Tibial artery (tissue), 4 donors: ENCODE measurements around the gene SH2D7.
A peak's percentile ranks its signal among the peaks of the same experiment; 100 is the strongest.
"Not testable (repeated sequence)": the region's sequence is repeated elsewhere in the genome, so short reads cannot be mapped to it uniquely, and the experiment has no call there.

ENCODE experiments used
- DNase-seq, 2 donors: peaks; one replicate each; pipeline ENCODE4 v3.0.0-alpha.2; 2019
- H3K27ac ChIP-seq, 2 donors: fragments of 200-600 bp; sonication (generic) in 1 of 2; 1 replicate in 1 of 2; 2 replicates in 1 of 2; pipeline ENCODE4 v1.5.1; 2018 to 2019; ENCODE audit warnings: mild to moderate bottlenecking in 1 of 2
- H3K27me3 ChIP-seq, 2 donors: fragments of 200-600 bp; sonication (generic) in 1 of 2; one replicate each; pipeline versions ENCODE4 v1.5.1 to v1.6.0; 2016 to 2019
- H3K36me3 ChIP-seq, 3 donors: fragments of 200-600 bp; sonication (generic) in 2 of 3; one replicate each; pipeline ENCODE4 v1.5.1; 2016 to 2019; ENCODE audit warnings: mild to moderate bottlenecking in 2 of 3
- H3K4me1 ChIP-seq, 4 donors: fragments of 200-600 bp; sonication (generic) in 2 of 4; 1 replicate in 3 of 4; 2 replicates in 1 of 4; pipeline ENCODE4 v1.5.1; 2016 to 2019
- H3K4me3 ChIP-seq, 2 donors: fragments of 200-600 bp; sonication (generic) in 1 of 2; 1 replicate in 1 of 2; 2 replicates in 1 of 2; pipeline ENCODE4 v1.5.1; 2018 to 2019; ENCODE audit warnings: mild to moderate bottlenecking in 2 of 2
- H3K9me3 ChIP-seq, 3 donors: fragments of 200-600 bp; sonication (generic) in 1 of 3; one replicate each; pipeline ENCODE4 v1.5.1; 2016 to 2019
- CTCF ChIP-seq, 2 experiments: fragments of 200-600 bp in 1 of 2; fragments of 450-650 bp in 1 of 2; IDR thresholded peaks; one replicate each; pipeline ENCODE4 v1.5.1; 2017 to 2019; ENCODE audit warnings: antibody characterized with exemption in 2 of 2, mild to moderate bottlenecking in 1 of 2, moderate library complexity in 1 of 2
- intact Hi-C: fragments of 100-400 bp; cut with DNase I; formaldehyde crosslinking; loops from one replicate; pipeline ENCODE4 v1.15.0; 2023; ENCODE audit warnings: low total_unique reads

The SH2D7 gene

GRCh38 chr15:78148392-78149067, 56.2 kb downstream of the SH2D7 start:
- DNase-seq, result no peak
- intact Hi-C loops, result loop anchor here (5.0 kb wide), 1 partner anchor 156 kb away; no protein-coding TSS in a partner anchor
- peak overlapping the region; percentile 83 to 87 for H3K27ac ChIP-seq
- TF ChIP-seq CTCF (IDR thresholded peaks at IDR 0.05), result no peak
- H3K9me3 ChIP-seq, result no peaks in the 10 kb centered on the region
- H3K4me1 ChIP-seq, result peaks cover 0 to 33% (median 16%) of the 10 kb centered on the region in 4 donors
- peak overlapping the region; percentile 87 to 96 for H3K4me3 ChIP-seq
- no peaks in the 10 kb centered on the region for H3K36me3 ChIP-seq
- no peaks in the 10 kb centered on the region for H3K27me3 ChIP-seq

GRCh38 chr15:78149068-78149804, 56.9 kb downstream of the SH2D7 start, which contains the start of gene IDH3A:
Gene IDH3A (plus strand): TSS chr15:78149362. CDS start chr15:78149404, 42 bp downstream.
- no peak for TF ChIP-seq CTCF (IDR thresholded peaks at IDR 0.05)
- H3K4me3 ChIP-seq, result peak within 1 kb of the TSS; percentile 87 to 96
- peak; percentile 99 for DNase-seq
- intact Hi-C loops, result loop anchor here (5.0 kb wide), 1 partner anchor 157 kb away; no protein-coding TSS in a partner anchor
- no peaks in the 10 kb centered on the region for H3K36me3 ChIP-seq
- no peaks in the 10 kb centered on the region for H3K27me3 ChIP-seq
- H3K4me1 ChIP-seq, result peaks cover 0 to 39% (median 18%) of the 10 kb centered on the region in 4 donors
- peak within 1 kb of the TSS; percentile 83 to 87 for H3K27ac ChIP-seq
- no peaks in the 10 kb centered on the region for H3K9me3 ChIP-seq

- intact Hi-C loops, result loop anchor here (5.0 kb wide), 1 partner anchor 158 kb away; no protein-coding TSS in a partner anchor
- Histone ChIP-seq H3K9me3 (no peaks in the 10 kb centered on the region), H3K27me3 (no peaks in the 10 kb centered on the region), H3K27ac (peak overlapping the region; percentile 83 to 87), H3K4me3 (peak overlapping the region; percentile 87 to 96), H3K36me3 (no peaks in the 10 kb centered on the region), H3K4me1 (peaks cover 0 to 47% (median 26%) of the 10 kb centered on the region in 4 donors)
- DNase-seq, result no peak
- TF ChIP-seq CTCF (IDR thresholded peaks at IDR 0.05), result no peak
Measured at GRCh38 chr15:78149805-78150751, 57.7 kb downstream of the SH2D7 start.

GRCh38 chr15:78151075-78151474, 58.7 kb downstream of the SH2D7 start:
- H3K27me3 ChIP-seq, H3K9me3 ChIP-seq, DNase-seq, H3K4me3 ChIP-seq, H3K27ac ChIP-seq, intact Hi-C loops, H3K36me3 ChIP-seq: not testable (repeated sequence)
- H3K4me1 ChIP-seq, result peaks cover 0 to 57% (median 29%) of the 10 kb centered on the region in 4 donors
